ENCODE data around the gene DGKZ.

- TF ChIP-seq POLR2AphosphoS5 (IDR thresholded peaks at IDR 0.05; ENCODE audit: insufficient read depth, low read depth, low read length), result no peak
- TF ChIP-seq EZH2 (IDR thresholded peaks at IDR 0.05; ENCODE audit: borderline replicate concordance, low read depth, low read length, severe bottlenecking), result no peak
- no peak for TF ChIP-seq CTCF (IDR thresholded peaks at IDR 0.05; ENCODE audit: extremely low read depth in 1 of 2, insufficient read depth in 1 of 2, low read depth in 1 of 2, low read length in 2 of 2)
- no peak for TF ChIP-seq POLR2A (IDR thresholded peaks at IDR 0.05; ENCODE audit: low read depth, low read length)
- no peak for TF ChIP-seq FOS (IDR thresholded peaks at IDR 0.05; ENCODE audit: borderline replicate concordance, insufficient read depth, low read length)
- no peak for TF ChIP-seq MAX (IDR thresholded peaks at IDR 0.05; ENCODE audit: insufficient read depth, insufficient read length)
- TF ChIP-seq MYC (IDR thresholded peaks at IDR 0.05; ENCODE audit: low read depth, low read length), result no peak
- TF ChIP-seq JUN (IDR thresholded peaks at IDR 0.05; ENCODE audit: borderline replicate concordance, insufficient read depth, insufficient read length, low read depth), result no peak
- no peak for TF ChIP-seq GATA2 (IDR thresholded peaks at IDR 0.05; ENCODE audit: insufficient read depth, insufficient read length, low read depth, low read length)
Measured at GRCh38 chr11:46335271-46335670, 12.0 kb upstream of the DGKZ start.
